OCI-LY7 (cell line): Measurements from ENCODE around the gene RPS5. TPM values are rescaled to one million over a fixed set of nuclear protein-coding genes. Genes with fewer than 3 reads are reported as not detected.

Experiments
- BruUV-seq: library from RNA; stranded (reverse); fragments of 400-500 nt; replicated peaks from 2 replicates; lab custom pipeline; 2021; lab: Mats Ljungman, UMichigan
- CTCF ChIA-PET: fragments of 300-600 bp; sonication (Branson Sonifier 250); formaldehyde crosslinking; loops from one replicate; lab custom pipeline; 2022; ENCODE audit warnings: antibody characterized with exemption; ENCODE audit not compliant: unreplicated experiment; lab: Charles Lee
- POLR2A ChIA-PET: fragments of 300-600 bp; sonication (Branson Sonifier 250); formaldehyde crosslinking; loops from one replicate; lab custom pipeline; 2022; ENCODE audit warnings: antibody characterized with exemption; lab: Charles Lee
- DNase-seq: peaks from one replicate; pipeline ENCODE4 v3.0.0-alpha.2; 2015; ENCODE audit warnings: low spot score
- H2AFZ ChIP-seq: fragments of 200-600 bp; sonication (generic), shearing (Covaris generic); 2 replicates; pipeline ENCODE4 v1.6.1; 2014; ENCODE audit warnings: mild to moderate bottlenecking, antibody characterized with exemption, low read length, moderate library complexity
- H3K27ac ChIP-seq: fragments of 200-600 bp; sonication (generic); 2 replicates; pipeline ENCODE4 v1.5.1; 2014; ENCODE audit warnings: mixed run types, low read depth, mild to moderate bottlenecking, moderate library complexity, low read length, inconsistent platforms; ENCODE audit not compliant: poor library complexity, severe bottlenecking
- H3K36me3 ChIP-seq: fragments of 200-600 bp; sonication (generic); 2 replicates; pipeline ENCODE4 v1.6.1; 2014; ENCODE audit warnings: mild to moderate bottlenecking, antibody characterized with exemption, low read length, moderate library complexity, mixed read lengths; ENCODE audit not compliant: insufficient read depth
- H3K4me1 ChIP-seq: fragments of 200-600 bp; sonication (generic); 2 replicates; pipeline ENCODE4 v1.5.1; 2014; ENCODE audit warnings: mild to moderate bottlenecking, low read length; ENCODE audit not compliant: insufficient read depth, poor library complexity, severe bottlenecking
- H3K4me2 ChIP-seq: fragments of 200-600 bp; sonication (generic); 2 replicates; pipeline ENCODE4 v1.6.1; 2014; ENCODE audit warnings: mild to moderate bottlenecking, low read length
- H3K4me3 ChIP-seq: fragments of 200-600 bp; sonication (generic); 2 replicates; pipeline ENCODE4 v1.5.1; 2014; ENCODE audit warnings: mild to moderate bottlenecking, low read depth, low read length; ENCODE audit not compliant: poor library complexity, severe bottlenecking
- H3K79me2 ChIP-seq: fragments of 200-600 bp; sonication (generic); 2 replicates; pipeline ENCODE4 v1.6.1; 2016; ENCODE audit warnings: low read depth, mild to moderate bottlenecking, low read length, moderate library complexity, mixed read lengths; ENCODE audit not compliant: insufficient read depth
- H3K9me2 ChIP-seq: fragments of 200-600 bp; sonication (generic); 2 replicates; pipeline ENCODE4 v1.6.1; 2016; ENCODE audit warnings: mild to moderate bottlenecking, low read length, mixed read lengths; ENCODE audit not compliant: insufficient read depth
- H3K9me3 ChIP-seq: fragments of 200-600 bp; sonication (generic); 2 replicates; pipeline ENCODE4 v1.6.1; 2014; ENCODE audit warnings: mild to moderate bottlenecking, mixed run types, low read length, mixed read lengths
- H4K20me1 ChIP-seq: fragments of 200-600 bp; sonication (generic); 2 replicates; pipeline ENCODE4 v1.6.1; 2014; ENCODE audit warnings: mild to moderate bottlenecking, antibody characterized with exemption, low read length, moderate library complexity, mixed read lengths; ENCODE audit not compliant: insufficient read depth
- CTCF ChIP-seq: fragments of 200-600 bp; sonication (generic); conservative IDR thresholded peaks from 2 replicates; pipeline ENCODE4 v1.5.1; 2014; ENCODE audit warnings: mild to moderate bottlenecking, antibody characterized with exemption, low read length, moderate library complexity, mixed read lengths
- EZH2phosphoT487 ChIP-seq: fragments of 200-600 bp; sonication (generic); IDR thresholded peaks from 2 replicates; pipeline ENCODE4 v1.6.1; 2018; ENCODE audit warnings: low read depth, borderline replicate concordance, mild to moderate bottlenecking, mixed run types, antibody characterized with exemption, low read length, moderate library complexity, mixed read lengths
- intact Hi-C: fragments of 100-400 bp; cut with micrococcal nuclease; formaldehyde crosslinking; loops from one replicate; pipeline ENCODE4 v1.10.0; 2022; ENCODE audit not compliant: unreplicated experiment
- total RNA-seq, 2 experiments: library from RNA; depleted of rRNA in 1 of 2; stranded (reverse); fragments of >200 nt in 1 of 2; shearing (Covaris generic) in 1 of 2; gene quantifications; 2 replicates each; pipeline ENCODE4 v1.2.3, GENCODE V29; 2014 to 2022

Gene RPS5
- total RNA-seq, 2 experiments from 2014 or later, result 1,607 to 3,333 TPM

GRCh38 chr19:58368561-58369360 lies 18.3 kb upstream of the RPS5 start:
- no peak for DNase-seq
- BruUV-seq, result no TSS peak

GRCh38 chr19:58372311-58373133 lies 14.5 kb upstream of the RPS5 start:
- Histone ChIP-seq H3K36me3 (no peaks in the 10 kb centered on the region), H3K27ac (no peak overlapping the region), H3K9me2 (no peaks in the 10 kb centered on the region), H3K79me2 (no peaks in the 10 kb centered on the region), H3K4me3 (no peak overlapping the region), H3K4me1 (peaks cover 5% of the 10 kb centered on the region), H3K9me3 (no peaks in the 10 kb centered on the region), H2AFZ (no peak overlapping the region), H4K20me1 (no peaks in the 10 kb centered on the region), H3K4me2 (no peak overlapping the region)
- no TSS peak for BruUV-seq
- CTCF ChIA-PET, result no interaction called here
- POLR2A ChIA-PET, result interaction anchor here (1.2 kb wide), 1 partner anchor 10 kb away, joined by 4 read pairs; the partner anchor contains the start of gene ZNF497
- intact Hi-C loops, result no loop called here
- TF ChIP-seq CTCF (peak; percentile 54), EZH2phosphoT487 (no peak)
- DNase-seq, result peak; percentile 33

More at GRCh38 chr19:58368561-58369360, 18.3 kb upstream of the RPS5 start:
- H3K79me2 ChIP-seq, result no peaks in the 10 kb centered on the region
- TF ChIP-seq CTCF, result no peak
- TF ChIP-seq EZH2phosphoT487, result no peak
- no peaks in the 10 kb centered on the region for H4K20me1 ChIP-seq
- H3K9me3 ChIP-seq, result no peaks in the 10 kb centered on the region
- H3K4me3 ChIP-seq, result no peak overlapping the region
- no peak overlapping the region for H3K4me2 ChIP-seq
- intact Hi-C loops, result no loop called here
- H3K4me1 ChIP-seq, result peaks cover 12% of the 10 kb centered on the region
- POLR2A ChIA-PET, result no interaction called here
- no peaks in the 10 kb centered on the region for H3K9me2 ChIP-seq
- CTCF ChIA-PET, result no interaction called here
- H2AFZ ChIP-seq, result no peak overlapping the region
- no peak overlapping the region for H3K27ac ChIP-seq
- H3K36me3 ChIP-seq, result no peaks in the 10 kb centered on the region
